Vagina (tissue), 2 donors: Measurements from ENCODE around the gene EML3. TPM values are rescaled to one million over a fixed set of nuclear protein-coding genes. Genes with fewer than 3 reads are reported as not detected.
A peak's percentile ranks its signal among the peaks of the same experiment; 100 is the strongest.

Experiments used
- DNase-seq, 2 donors: peaks; one replicate each; pipeline ENCODE4 v3.0.0-alpha.2; 2017; ENCODE audit errors: extremely low spot score in 2 of 2
- H3K27ac ChIP-seq: fragments of 200-600 bp; sonication (generic); one replicate; pipeline ENCODE4 v1.5.1; 2019
- H3K27me3 ChIP-seq: fragments of 200-600 bp; sonication (generic); one replicate; pipeline ENCODE4 v1.5.1; 2019
- H3K36me3 ChIP-seq, 2 donors: fragments of 200-600 bp; sonication (generic); one replicate each; pipeline ENCODE4 v1.5.1; 2017 to 2019
- H3K4me1 ChIP-seq: fragments of 200-600 bp; sonication (generic); one replicate; pipeline ENCODE4 v1.5.1; 2019
- H3K4me3 ChIP-seq, 2 donors: fragments of 200-600 bp; sonication (generic); 1 replicate in 1 of 2; 2 replicates in 1 of 2; pipeline ENCODE4 v1.5.1; 2016 to 2019
- H3K9me3 ChIP-seq: fragments of 200-600 bp; sonication (generic); one replicate; pipeline ENCODE4 v1.5.1; 2019
- CTCF ChIP-seq, 3 experiments: fragments of 450-650 bp in 2 of 3; fragments of 200-600 bp in 1 of 3; sonication (generic) in 1 of 3; IDR thresholded peaks; one replicate each; pipeline ENCODE4 v1.5.1; 2017 to 2019; ENCODE audit warnings: antibody characterized with exemption in 3 of 3, mild to moderate bottlenecking in 2 of 3, moderate library complexity in 2 of 3
- POLR2A ChIP-seq, 2 donors: fragments of 450-650 bp; IDR thresholded peaks; one replicate each; pipeline ENCODE4 v1.6.1; 2017; ENCODE audit warnings: antibody characterized with exemption in 2 of 2, mild to moderate bottlenecking in 2 of 2, moderate library complexity in 2 of 2
- POLR2AphosphoS5 ChIP-seq, 2 donors: sonication (generic); formaldehyde crosslinking; IDR thresholded peaks; one replicate each; pipeline ENCODE4 v1.9.0; 2017; ENCODE audit warnings: antibody characterized with exemption in 2 of 2, mild to moderate bottlenecking in 2 of 2, low read depth in 1 of 2; ENCODE audit not compliant: insufficient read depth in 1 of 2
- intact Hi-C: fragments of 100-400 bp; cut with DNase I; formaldehyde crosslinking; loops from one replicate; pipeline ENCODE4 v1.15.1; 2023
- total RNA-seq: library from RNA; depleted of rRNA; stranded (reverse); fragments of >200 nt; gene quantifications from one replicate; pipeline ENCODE4 v1.2.3, GENCODE V29; 2016

The EML3 gene
- total RNA-seq, 1 donor from 2014 or later: 69.0 TPM

GRCh38 chr11:62610814-62611704 is 1.5 kb downstream of the EML3 start:
- no peaks in the 10 kb centered on the region for H3K9me3 ChIP-seq
- TF ChIP-seq POLR2A (IDR thresholded peaks at IDR 0.05): no peak
- no peak for TF ChIP-seq POLR2AphosphoS5 (IDR thresholded peaks at IDR 0.05; ENCODE audit: insufficient read depth in 1 of 2, low read depth in 1 of 2)
- no peak for TF ChIP-seq CTCF (IDR thresholded peaks at IDR 0.05)
- peak overlapping the region; percentile 92 for H3K27ac ChIP-seq
- no peak for DNase-seq
- intact Hi-C loops: loop anchor here (10.0 kb wide), 1 partner anchor 1706 kb away; the partner anchor contains the start of gene PRPF19
- H3K27me3 ChIP-seq: no peaks in the 10 kb centered on the region
- peaks cover 0 to 25% of the 10 kb centered on the region in 2 donors for H3K36me3 ChIP-seq
- H3K4me1 ChIP-seq: peaks cover 42% of the 10 kb centered on the region
- H3K4me3 ChIP-seq: peak overlapping the region; percentile 83 to 96

GRCh38 chr11:62610403-62610802 is 2.2 kb downstream of the EML3 start:
- H3K4me3 ChIP-seq: no peak overlapping the region
- H3K27me3 ChIP-seq: no peaks in the 10 kb centered on the region
- peaks cover 0 to 26% of the 10 kb centered on the region in 2 donors for H3K36me3 ChIP-seq
- no peak overlapping the region for H3K27ac ChIP-seq
- TF ChIP-seq POLR2A (IDR thresholded peaks at IDR 0.05) (no peak), POLR2AphosphoS5 (IDR thresholded peaks at IDR 0.05; ENCODE audit: insufficient read depth in 1 of 2, low read depth in 1 of 2) (no peak), CTCF (IDR thresholded peaks at IDR 0.05) (no peak)
- intact Hi-C loops: loop anchor here (10.0 kb wide), 1 partner anchor 1706 kb away; the partner anchor contains the start of gene PRPF19
- H3K4me1 ChIP-seq: peaks cover 42% of the 10 kb centered on the region
- no peak for DNase-seq
- H3K9me3 ChIP-seq: no peaks in the 10 kb centered on the region

GRCh38 chr11:62608776-62609175 is 3.8 kb downstream of the EML3 start:
- Histone ChIP-seq H3K27ac (no peak overlapping the region), H3K9me3 (no peaks in the 10 kb centered on the region), H3K36me3 (peaks cover 0 to 27% of the 10 kb centered on the region in 2 donors), H3K27me3 (no peaks in the 10 kb centered on the region), H3K4me1 (peaks cover 33% of the 10 kb centered on the region), H3K4me3 (no peak overlapping the region)
- intact Hi-C loops: no loop called here
- TF ChIP-seq POLR2AphosphoS5 (IDR thresholded peaks at IDR 0.05; ENCODE audit: insufficient read depth in 1 of 2, low read depth in 1 of 2) (no peak), POLR2A (IDR thresholded peaks at IDR 0.05) (no peak), CTCF (IDR thresholded peaks at IDR 0.05) (no peak)
- DNase-seq: no peak

GRCh38 chr11:62607714-62608113 is 4.9 kb downstream of the EML3 start:
- TF ChIP-seq POLR2AphosphoS5 (IDR thresholded peaks at IDR 0.05; ENCODE audit: insufficient read depth in 1 of 2, low read depth in 1 of 2): no peak
- no peak for TF ChIP-seq CTCF (IDR thresholded peaks at IDR 0.05)
- no peak for TF ChIP-seq POLR2A (IDR thresholded peaks at IDR 0.05)

GRCh38 chr11:62605902-62606301 is 6.7 kb downstream of the EML3 start:
- no peak overlapping the region for H3K4me3 ChIP-seq
- H3K27me3 ChIP-seq: no peaks in the 10 kb centered on the region
- intact Hi-C loops: no loop called here
- DNase-seq: no peak
- TF ChIP-seq POLR2A (IDR thresholded peaks at IDR 0.05) (no peak), POLR2AphosphoS5 (IDR thresholded peaks at IDR 0.05; ENCODE audit: insufficient read depth in 1 of 2, low read depth in 1 of 2) (no peak), CTCF (IDR thresholded peaks at IDR 0.05) (no peak)
- H3K27ac ChIP-seq: no peak overlapping the region
- H3K4me1 ChIP-seq: peaks cover 26% of the 10 kb centered on the region
- no peaks in the 10 kb centered on the region for H3K9me3 ChIP-seq
- peaks cover 0 to 27% of the 10 kb centered on the region in 2 donors for H3K36me3 ChIP-seq

More at GRCh38 chr11:62607714-62608113, 4.9 kb downstream of the EML3 start:
- H3K4me3 ChIP-seq: no peak overlapping the region
- DNase-seq: no peak
- no peak overlapping the region for H3K27ac ChIP-seq
- H3K36me3 ChIP-seq: peaks cover 0 to 27% of the 10 kb centered on the region in 2 donors
- intact Hi-C loops: no loop called here
- H3K4me1 ChIP-seq: peaks cover 33% of the 10 kb centered on the region
- no peaks in the 10 kb centered on the region for H3K27me3 ChIP-seq
- no peaks in the 10 kb centered on the region for H3K9me3 ChIP-seq
